K562 (cell line): ENCODE measurements around the gene LRP4. TPM values are rescaled to one million over a fixed set of nuclear protein-coding genes. Genes with fewer than 3 reads are reported as not detected.

Experiments
- BHLHE40 ChIP-seq: IDR thresholded peaks from 2 replicates; pipeline ENCODE4 v1.6.1; 2011; ENCODE audit warnings: low read length, improper control_type of control experiment
- BMI1 ChIP-seq: fragments of 150-350 bp; IDR thresholded peaks from 2 replicates; pipeline ENCODE4 v1.6.1; 2014; ENCODE audit warnings: low read length
- CHAMP1 ChIP-seq: fragments of 450-650 bp; IDR thresholded peaks from 2 replicates; pipeline ENCODE4 v1.6.1; 2016; ENCODE audit warnings: mild to moderate bottlenecking
- DLX4 ChIP-seq: fragments of 250-450 bp; sonication (Bioruptor Pico); IDR thresholded peaks from 2 replicates; pipeline ENCODE4 v1.6.1; 2021; ENCODE audit warnings: mild to moderate bottlenecking
- EGR1 ChIP-seq: fragments of 450-650 bp; conservative IDR thresholded peaks from 2 replicates; pipeline ENCODE4 v1.6.1; 2017; ENCODE audit warnings: mild to moderate bottlenecking
- FOXJ2 ChIP-seq: fragments of 200-800 bp; sonication (Bioruptor generic); IDR thresholded peaks from 2 replicates; pipeline ENCODE4 v1.6.1; 2016; ENCODE audit warnings: missing genetic modification characterization, missing compliant biosample characterization
- FOXK2 ChIP-seq, 2 experiments: fragments of 450-650 bp; IDR thresholded peaks in 1 of 2; conservative IDR thresholded peaks in 1 of 2; 2 replicates each; pipeline ENCODE4 v1.6.1; 2016; ENCODE audit warnings: low read depth in 2 of 2, mild to moderate bottlenecking in 1 of 2
- HCFC1 ChIP-seq: IDR thresholded peaks from 2 replicates; pipeline ENCODE4 v1.6.1; 2012; ENCODE audit warnings: low read depth, low read length, improper control_type of control experiment
- HDAC1 ChIP-seq, 2 experiments: fragments of 450-650 bp; IDR thresholded peaks; 2 replicates each; pipeline ENCODE4 v1.6.1; 2016 to 2017; ENCODE audit warnings: inconsistent platforms in 1 of 2, mild to moderate bottlenecking in 1 of 2, moderate library complexity in 1 of 2
- MBD2 ChIP-seq: sonication (generic); IDR thresholded peaks from 2 replicates; pipeline ENCODE4 v1.6.1; 2016; ENCODE audit warnings: low read depth, borderline replicate concordance
- POLR2A ChIP-seq: fragments of 450-650 bp; conservative IDR thresholded peaks from 2 replicates; pipeline ENCODE4 v1.6.1; 2016
- TBP ChIP-seq: optimal IDR thresholded peaks from 2 replicates; pipeline ENCODE3; 2011; ENCODE audit warnings: low read depth, low read length, improper control_type of control experiment
- TCF7L2 ChIP-seq: fragments of 150-350 bp; IDR thresholded peaks from 2 replicates; pipeline ENCODE4 v1.6.1; 2016; ENCODE audit warnings: low read depth, mild to moderate bottlenecking, low read length, moderate library complexity
- TOE1 ChIP-seq, 2 experiments: fragments of 450-650 bp in 1 of 2; sonication (generic) in 1 of 2; formaldehyde crosslinking in 1 of 2; IDR thresholded peaks; 2 replicates each; pipeline versions ENCODE4 v1.7.1 to v1.8.0; 2016 to 2022; ENCODE audit warnings: borderline replicate concordance in 2 of 2, mild to moderate bottlenecking in 2 of 2, antibody characterized with exemption in 1 of 2, inconsistent platforms in 1 of 2, low read depth in 1 of 2, missing genetic modification reagents in 1 of 2, moderate library complexity in 1 of 2
- ZBTB33 ChIP-seq: sonication (generic); formaldehyde crosslinking; IDR thresholded peaks from 2 replicates; pipeline ENCODE4 v1.8.1; 2023; ENCODE audit warnings: mild to moderate bottlenecking, missing genetic modification reagents
- ZNF174 ChIP-seq: fragments of 250-450 bp; sonication (Bioruptor Pico); IDR thresholded peaks from 2 replicates; pipeline ENCODE4 v1.4.0; 2020; ENCODE audit warnings: mild to moderate bottlenecking
- ZNF384 ChIP-seq: IDR thresholded peaks from 2 replicates; pipeline ENCODE4 v1.6.1; 2012; ENCODE audit warnings: low read depth, low read length, improper control_type of control experiment
- ZNF592 ChIP-seq: fragments of 450-650 bp; IDR thresholded peaks from 2 replicates; pipeline ENCODE4 v1.6.1; 2017; ENCODE audit warnings: antibody characterized with exemption, mild to moderate bottlenecking
- polyA plus RNA-seq, 8 experiments: library from polyadenylated mRNA; depleted of rRNA in 4 of 8; stranded (reverse) in 5 of 8; unstranded in 3 of 8; fragments of >200 nt; fragmentation: Nextera tagmentation in 2 of 8; fragmentation: Illumina TruSeq in 1 of 8; extraction: Ambion mirVana in 2 of 8; extraction: Trizol in 1 of 8; gene quantifications; 2 replicates each; pipeline versions ENCODE4 v1.2.1 to v1.2.3, GENCODE V29; 2011 to 2014; ENCODE audit warnings: inconsistent platforms in 1 of 8, missing spikeins in 1 of 8
- total RNA-seq, 7 experiments: library from RNA; depleted of rRNA in 6 of 7; stranded (reverse); fragments of >200 nt in 6 of 7; fragmentation: Illumina TruSeq in 2 of 7; extraction: Trizol in 2 of 7; gene quantifications; 2 replicates each; pipeline versions ENCODE4 v1.2.1 to v1.2.3, GENCODE V29; 2011 to 2021; ENCODE audit warnings: low replicate concordance in 1 of 7

The LRP4 gene
- total and polyA plus RNA-seq, 9 of the 15 experiments (the other 6 are each of a cell fraction or from before 2014, with no cell fraction given): 0.04 to 0.54 (median 0.10) TPM

- TF ChIP-seq ZNF592 (peak; percentile 25; the same call in 1 of the 2 replicates), BHLHE40 (peak; percentile 42; the same call in 1 of the 2 replicates), DLX4 (no peak), POLR2A (peak; percentile 61), HCFC1 (peak; percentile 86), FOXJ2 (tag) (peak; percentile 46; the same call in 1 of the 2 replicates), ZBTB33 (no peak; the same call in 1 of the 2 replicates), EGR1 (peak; percentile 63), FOXK2 (conservative IDR thresholded peaks at IDR 0.05 in 1 of 2, IDR thresholded peaks at IDR 0.05 in 1 of 2; ENCODE audit: low read depth in 2 of 2) (peak in 1 of 2 experiments; percentile 31; a peak in 1 of 4 replicates), HDAC1 (IDR thresholded peaks at IDR 0.05) (peak in 1 of 2 experiments; percentile 87; a peak in 2 of 4 replicates), ZNF174 (no peak), MBD2 (peak; percentile 75; the same call in 1 of the 2 replicates), ZNF384 (0 out of 2 replicates have a peak, but pooled peaks have one; percentile 32), BMI1 (peak; percentile 97), TBP (peak; percentile 71), TCF7L2 (no peak), CHAMP1 (peak; percentile 89), TOE1 (IDR thresholded peaks at IDR 0.05; ENCODE audit: borderline replicate concordance) (peak; percentile 78; the same call in 1 of the 2 replicates), TOE1 (CRISPR knock-in tag; IDR thresholded peaks at IDR 0.05; ENCODE audit: borderline replicate concordance, low read depth) (no peak)
Measured at GRCh38 chr11:46936138-46937110, 18.1 kb upstream of the LRP4 start, which contains the start of gene CSTPP1 (continued).
